Measurements from ENCODE around the gene HUS1B. TPM values are rescaled to one million over a fixed set of nuclear protein-coding genes. Genes with fewer than 3 reads are reported as not detected.

HUS1B gene
- total RNA-seq, 1 donor = 0.45 TPM

DNA sequence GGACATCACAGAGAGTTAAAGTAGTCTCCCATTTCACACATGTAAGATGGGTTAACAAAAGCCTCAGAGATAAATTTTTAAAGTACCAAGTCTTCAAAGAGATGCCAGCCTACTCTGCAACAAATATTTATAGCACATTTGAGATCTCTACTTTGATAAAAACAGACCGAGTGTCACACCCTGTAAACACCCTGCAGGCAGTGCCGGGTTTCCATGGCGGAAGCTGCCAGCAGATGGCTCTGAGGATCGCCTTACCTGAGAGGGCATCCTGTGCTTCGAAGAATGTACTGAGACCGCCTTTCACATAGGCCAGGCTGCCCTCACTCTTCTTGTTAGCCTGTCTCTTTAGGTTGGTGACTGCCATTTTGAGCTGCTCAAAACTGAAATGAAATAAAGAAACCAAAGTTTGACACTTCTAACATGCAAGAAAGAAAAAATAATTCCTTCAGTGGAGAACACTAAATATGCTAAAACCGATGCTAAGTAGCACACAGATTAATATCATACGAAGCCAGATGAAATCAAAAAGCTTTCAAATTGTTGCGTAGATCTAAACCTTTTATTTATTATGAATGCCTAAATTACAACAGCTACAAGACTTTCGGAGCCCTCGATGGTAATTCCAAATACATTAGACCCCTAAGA is 39.3 kb downstream of the HUS1B start:
- TF ChIP-seq, protein P1, sequence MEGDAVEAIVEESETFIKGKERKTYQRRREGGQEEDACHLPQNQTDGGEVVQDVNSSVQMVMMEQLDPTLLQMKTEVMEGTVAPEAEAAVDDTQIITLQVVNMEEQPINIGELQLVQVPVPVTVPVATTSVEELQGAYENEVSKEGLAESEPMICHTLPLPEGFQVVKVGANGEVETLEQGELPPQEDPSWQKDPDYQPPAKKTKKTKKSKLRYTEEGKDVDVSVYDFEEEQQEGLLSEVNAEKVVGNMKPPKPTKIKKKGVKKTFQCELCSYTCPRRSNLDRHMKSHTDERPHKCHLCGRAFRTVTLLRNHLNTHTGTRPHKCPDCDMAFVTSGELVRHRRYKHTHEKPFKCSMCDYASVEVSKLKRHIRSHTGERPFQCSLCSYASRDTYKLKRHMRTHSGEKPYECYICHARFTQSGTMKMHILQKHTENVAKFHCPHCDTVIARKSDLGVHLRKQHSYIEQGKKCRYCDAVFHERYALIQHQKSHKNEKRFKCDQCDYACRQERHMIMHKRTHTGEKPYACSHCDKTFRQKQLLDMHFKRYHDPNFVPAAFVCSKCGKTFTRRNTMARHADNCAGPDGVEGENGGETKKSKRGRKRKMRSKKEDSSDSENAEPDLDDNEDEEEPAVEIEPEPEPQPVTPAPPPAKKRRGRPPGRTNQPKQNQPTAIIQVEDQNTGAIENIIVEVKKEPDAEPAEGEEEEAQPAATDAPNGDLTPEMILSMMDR (IDR thresholded peaks at IDR 0.05; ENCODE audit: insufficient read depth, low read length) = no peak
- DNase-seq (ENCODE audit: low read depth) = no peak

GRCh38 chr6:613981-614380 is 42.9 kb downstream of the HUS1B start:
- DNase-seq (ENCODE audit: low read depth) = no peak
- TF ChIP-seq, protein P1 (IDR thresholded peaks at IDR 0.05; ENCODE audit: insufficient read depth, low read length) = no peak
- no peak overlapping the region for H3K4me3 ChIP-seq (ENCODE audit: low read depth, low read length)

More for the DNA sequence above, 39.3 kb downstream of the HUS1B start:
- H3K4me3 ChIP-seq (ENCODE audit: low read depth, low read length) = no peak overlapping the region

DNA sequence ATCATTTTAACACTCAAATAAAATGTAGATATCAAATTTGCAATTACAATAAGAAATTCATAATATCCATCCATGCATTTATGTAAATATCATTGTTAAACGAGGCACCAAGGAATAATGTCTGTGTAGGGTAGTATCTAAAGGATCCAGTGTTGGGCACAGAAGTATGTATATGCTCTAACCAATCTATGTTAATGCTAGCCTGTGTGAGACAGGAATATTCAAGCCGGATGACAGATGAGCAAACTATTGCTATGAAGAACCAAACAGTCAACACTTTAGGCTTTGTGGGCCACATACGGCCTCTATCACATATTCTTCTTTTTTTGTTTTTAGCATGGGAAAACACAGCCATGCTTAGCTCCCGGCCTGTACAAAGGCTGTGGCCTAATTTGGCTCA is 45.0 kb downstream of the HUS1B start:
- DNase-seq (ENCODE audit: low read depth) = no peak
- H3K4me3 ChIP-seq (ENCODE audit: low read depth, low read length) = no peak overlapping the region
- TF ChIP-seq, protein P1 (IDR thresholded peaks at IDR 0.05; ENCODE audit: insufficient read depth, low read length) = no peak

DNA sequence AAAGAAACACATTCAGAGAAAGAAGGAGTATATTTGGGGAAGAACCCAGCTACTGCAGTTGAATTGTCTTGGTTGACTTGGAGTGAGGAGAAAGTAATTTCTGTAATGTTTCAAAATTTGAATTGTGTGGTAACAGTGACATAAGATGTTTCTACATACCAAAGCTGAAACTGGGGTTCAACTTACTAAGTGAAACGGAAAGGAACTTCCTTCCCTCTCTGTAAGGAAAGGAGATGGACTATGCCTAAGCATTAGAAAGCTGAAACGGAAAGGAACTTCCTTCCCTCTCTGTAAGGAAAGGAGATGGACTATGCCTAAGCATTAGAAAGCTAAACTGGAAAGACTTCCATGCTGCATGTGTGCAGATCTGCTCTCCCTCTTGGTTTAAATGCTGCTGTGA is 46.0 kb downstream of the HUS1B start:
- no peak overlapping the region for H3K4me3 ChIP-seq (ENCODE audit: low read depth, low read length)
- DNase-seq (ENCODE audit: low read depth) = no peak
- TF ChIP-seq, protein P1 (IDR thresholded peaks at IDR 0.05; ENCODE audit: insufficient read depth, low read length) = no peak

- TF ChIP-seq, protein P1 (IDR thresholded peaks at IDR 0.05; ENCODE audit: insufficient read depth, low read length) = no peak
- H3K4me3 ChIP-seq (ENCODE audit: low read depth, low read length) = no peak overlapping the region
- no peak for DNase-seq (ENCODE audit: low read depth)
Observed at GRCh38 chr6:609905-610304, 47.0 kb downstream of the HUS1B start.

GRCh38 chr6:606829-607379 is 50.0 kb downstream of the HUS1B start:
- no peak overlapping the region for H3K4me3 ChIP-seq (ENCODE audit: low read depth, low read length)
- TF ChIP-seq, protein P1 (IDR thresholded peaks at IDR 0.05; ENCODE audit: insufficient read depth, low read length) = no peak
- DNase-seq (ENCODE audit: low read depth) = no peak

Other genes with a start within 250 kb of the HUS1B start
- 11.0 and 27.9 TPM in 2 replicates for gene EXOC2, start 36.0 kb upstream of the HUS1B start, total RNA-seq (ENCODE audit: low replicate concordance)